Measurements from ENCODE around the gene SMARCA2.

DNA sequence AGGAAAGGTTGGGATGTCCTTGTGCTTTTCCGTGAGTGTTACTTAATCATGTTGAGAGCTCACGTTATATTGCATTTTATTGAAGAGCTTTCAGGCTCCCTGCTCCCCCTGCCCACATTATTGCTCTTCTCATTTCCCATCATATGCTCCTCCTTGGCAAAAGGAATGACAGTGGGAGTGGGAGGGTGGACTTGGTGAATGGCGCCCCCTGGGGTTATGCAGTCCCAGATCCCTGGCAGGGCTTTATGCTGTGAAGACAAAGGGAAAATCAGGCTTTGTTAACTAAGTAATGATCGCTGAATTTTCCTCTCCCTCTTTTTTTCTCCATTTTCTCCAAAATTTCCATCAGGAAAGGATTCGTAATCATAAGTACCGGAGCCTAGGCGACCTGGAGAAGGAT, 166.6 kb downstream of the SMARCA2 start:
- TF ChIP-seq, protein P1, sequence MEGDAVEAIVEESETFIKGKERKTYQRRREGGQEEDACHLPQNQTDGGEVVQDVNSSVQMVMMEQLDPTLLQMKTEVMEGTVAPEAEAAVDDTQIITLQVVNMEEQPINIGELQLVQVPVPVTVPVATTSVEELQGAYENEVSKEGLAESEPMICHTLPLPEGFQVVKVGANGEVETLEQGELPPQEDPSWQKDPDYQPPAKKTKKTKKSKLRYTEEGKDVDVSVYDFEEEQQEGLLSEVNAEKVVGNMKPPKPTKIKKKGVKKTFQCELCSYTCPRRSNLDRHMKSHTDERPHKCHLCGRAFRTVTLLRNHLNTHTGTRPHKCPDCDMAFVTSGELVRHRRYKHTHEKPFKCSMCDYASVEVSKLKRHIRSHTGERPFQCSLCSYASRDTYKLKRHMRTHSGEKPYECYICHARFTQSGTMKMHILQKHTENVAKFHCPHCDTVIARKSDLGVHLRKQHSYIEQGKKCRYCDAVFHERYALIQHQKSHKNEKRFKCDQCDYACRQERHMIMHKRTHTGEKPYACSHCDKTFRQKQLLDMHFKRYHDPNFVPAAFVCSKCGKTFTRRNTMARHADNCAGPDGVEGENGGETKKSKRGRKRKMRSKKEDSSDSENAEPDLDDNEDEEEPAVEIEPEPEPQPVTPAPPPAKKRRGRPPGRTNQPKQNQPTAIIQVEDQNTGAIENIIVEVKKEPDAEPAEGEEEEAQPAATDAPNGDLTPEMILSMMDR (IDR thresholded peaks at IDR 0.05), result peak in 3 of 6 experiments; percentile 36 to 48 (median 46)
- no peak for TF ChIP-seq POLR2A (IDR thresholded peaks at IDR 0.05)

All from thyroid gland (tissue), 4 donors.